Stimulated activated CD8-positive, alpha-beta memory T cell treated with anti-CD3 and anti-CD28 coated beads, Interleukin-7, amount 100 ng/mL, for 4 hours (primary cell): ENCODE results near the gene TSEN2.

Source experiments
- DNase-seq, 2 donors: peaks; one replicate each; pipeline ENCODE4 v3.0.0-alpha.2; 2020; ENCODE audit warnings: low read depth in 2 of 2

The TSEN2 gene

DNA sequence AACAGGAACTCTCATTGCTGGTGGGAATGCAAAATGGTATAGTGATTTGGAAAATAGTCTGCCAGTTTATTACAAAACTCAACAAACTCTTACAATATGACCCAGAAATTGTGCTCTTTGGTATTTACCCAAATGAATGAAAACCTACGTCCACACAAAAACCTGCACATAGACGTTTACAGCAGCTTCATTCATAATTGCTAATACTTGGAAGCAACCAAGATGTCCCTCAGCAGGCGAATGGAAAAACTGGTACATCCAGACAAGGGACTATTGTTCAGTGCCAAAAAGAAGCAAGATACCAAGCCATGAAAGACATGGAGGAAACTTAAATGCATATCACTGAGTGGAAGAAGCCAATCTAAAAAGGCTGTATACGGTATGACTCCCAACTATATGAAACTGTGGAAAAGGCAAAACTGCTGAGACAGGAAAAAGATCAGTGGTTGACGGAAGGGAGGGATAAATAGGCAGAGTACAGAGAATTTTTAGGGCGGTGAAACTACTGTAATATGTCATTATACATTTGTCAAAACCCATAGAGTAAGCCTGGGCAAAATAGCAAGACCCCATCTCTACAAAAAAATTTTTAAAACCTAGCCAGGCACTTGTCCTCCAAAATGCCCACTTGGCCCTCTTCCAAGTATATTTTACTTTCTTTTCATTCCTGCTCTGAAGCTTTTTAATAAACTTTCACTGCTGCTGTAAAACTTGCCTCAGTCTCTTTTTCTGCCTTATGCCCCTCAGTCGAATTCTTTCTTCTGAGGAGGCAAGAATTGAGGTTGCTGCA is 65.9 kb downstream of the TSEN2 start:
- DNase-seq = no peak

DNA sequence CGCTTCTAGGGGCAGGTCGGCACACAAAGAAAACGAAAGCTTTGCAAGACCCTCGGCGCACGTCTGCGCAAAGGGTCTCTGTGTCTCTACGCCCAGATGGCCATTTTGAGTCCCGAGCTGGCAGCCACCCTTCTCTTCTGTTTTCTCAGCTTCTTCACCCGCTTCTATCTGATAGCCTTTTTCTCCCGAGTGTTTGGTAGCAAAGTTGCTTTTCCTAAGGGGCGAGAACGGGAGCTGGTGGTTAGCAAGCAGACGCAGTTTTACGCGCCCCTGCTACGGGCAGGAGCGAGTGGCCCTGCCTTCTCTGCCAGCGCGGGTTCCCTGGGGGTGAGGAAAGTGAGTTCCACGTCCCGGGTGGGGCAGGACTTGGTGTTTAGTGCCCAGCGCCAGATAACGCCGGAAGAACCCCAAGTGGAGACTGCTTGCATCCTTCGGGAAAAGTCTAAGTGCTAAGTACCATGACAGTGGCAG is 69.7 kb downstream of the TSEN2 start:
- no peak for DNase-seq

DNA sequence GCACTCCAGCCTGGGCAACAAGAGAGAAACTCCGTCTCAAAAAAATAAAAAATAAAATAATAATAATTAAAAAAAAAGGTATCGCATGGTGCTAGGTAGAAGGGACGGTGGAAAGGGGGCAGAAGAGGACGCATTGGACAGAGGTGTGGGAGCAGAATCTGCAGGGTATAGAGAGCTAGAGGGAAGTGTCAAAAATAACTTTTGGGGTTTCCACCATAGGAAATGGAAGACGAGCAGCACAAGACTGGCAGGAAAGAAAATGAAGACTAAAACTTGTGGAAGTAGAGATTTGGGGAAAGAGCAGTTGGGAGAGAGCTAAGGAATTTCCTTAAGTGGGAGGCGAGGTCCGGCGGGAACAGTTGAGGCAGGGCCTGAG is 72.0 kb downstream of the TSEN2 start:
- DNase-seq = no peak

DNA sequence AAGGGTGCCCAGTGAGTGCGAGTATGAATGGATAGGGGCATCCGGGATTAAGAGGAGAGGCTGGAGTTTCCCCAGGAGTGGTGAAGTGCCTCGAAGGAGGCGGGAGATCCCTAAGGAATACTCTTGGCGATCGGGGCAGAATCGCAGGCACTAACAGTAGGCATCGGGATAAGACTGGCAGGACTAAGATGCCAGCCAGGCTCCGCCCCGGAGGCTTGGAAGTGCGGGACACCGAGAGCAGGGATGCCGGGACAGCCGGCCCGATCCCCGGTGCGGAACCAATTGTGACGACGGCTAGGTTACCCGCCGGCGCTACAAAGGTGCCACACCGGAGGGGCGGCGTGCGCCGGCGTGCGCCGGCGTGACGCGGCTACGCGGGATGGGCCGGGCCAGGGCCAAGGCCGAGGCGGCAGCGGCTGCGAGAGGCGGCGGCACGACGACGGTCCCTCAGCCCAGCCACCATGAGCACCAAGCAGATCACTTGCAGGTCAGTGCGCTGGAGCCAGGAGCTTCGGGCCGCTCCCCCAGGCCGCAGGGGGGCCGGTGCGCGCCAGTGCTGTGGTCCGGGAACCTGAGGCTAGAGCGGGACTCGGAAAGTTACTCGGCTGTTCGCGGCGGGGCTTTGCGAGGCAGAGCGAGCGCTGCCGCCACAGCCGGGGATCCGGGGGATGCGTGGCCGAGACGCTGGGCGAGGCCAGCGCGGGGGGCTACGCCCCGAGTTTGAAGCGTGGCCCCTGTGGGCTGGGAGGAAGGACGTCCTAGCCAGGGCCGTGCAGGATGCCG is 72.6 kb downstream of the TSEN2 start, which contains the start of gene MKRN2:
MKRN2 (plus strand) TSS at position 398 of the 783 bp plus-strand sequence; CDS start at position 462, 64 bp downstream.
- peak; percentile 59 to 81 for DNase-seq

DNA sequence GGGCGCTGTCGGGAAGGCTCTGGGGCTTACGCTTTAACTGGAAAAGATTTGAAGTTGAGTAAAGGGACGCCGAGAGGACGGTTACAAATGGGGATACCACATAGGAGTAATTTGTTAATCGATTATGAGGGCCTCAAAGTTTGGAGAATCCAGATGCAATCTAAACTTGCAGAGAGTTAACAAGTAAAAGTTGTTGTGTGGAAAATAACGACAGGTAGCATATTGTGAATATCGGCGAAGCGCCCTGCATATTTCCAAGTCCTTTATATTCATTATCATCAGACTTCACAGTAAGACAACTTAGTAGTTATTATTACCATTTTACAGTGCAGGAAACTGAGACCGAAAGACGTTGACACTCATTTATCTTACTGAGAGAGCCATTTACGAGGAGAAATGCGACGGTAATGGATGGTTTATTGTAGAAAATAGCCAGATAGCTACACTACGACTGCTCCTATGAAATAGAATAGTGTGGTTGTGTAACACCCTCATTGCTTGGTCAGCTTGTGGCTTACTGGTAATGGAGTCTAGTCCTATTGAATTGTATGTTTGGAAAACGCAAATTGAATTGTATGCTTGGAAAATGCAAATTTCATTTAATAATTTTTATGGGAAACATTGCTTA is 73.3 kb downstream of the TSEN2 start:
- DNase-seq = no peak

GRCh38 chr3:12558706-12559105 is 74.4 kb downstream of the TSEN2 start:
- no peak for DNase-seq

DNA sequence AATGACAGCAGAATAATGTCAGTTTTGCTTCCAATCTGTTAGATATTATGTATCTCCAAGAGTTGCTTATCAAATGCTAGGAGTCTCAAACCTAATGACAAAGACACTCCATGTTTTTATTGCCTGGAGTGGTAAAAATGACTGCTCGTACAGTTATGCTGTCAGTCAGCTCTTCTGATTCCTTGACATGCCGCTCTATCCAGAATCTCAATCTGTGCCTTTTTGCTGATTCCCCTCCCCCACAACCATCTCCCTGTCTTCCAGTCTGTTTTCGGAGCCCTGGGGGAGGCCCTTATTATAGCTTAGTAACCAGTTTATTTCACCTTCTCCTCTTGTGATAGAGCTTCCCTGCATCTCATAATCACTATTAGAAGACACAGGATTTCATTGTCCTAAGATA is 75.2 kb downstream of the TSEN2 start:
- DNase-seq = no peak

DNA sequence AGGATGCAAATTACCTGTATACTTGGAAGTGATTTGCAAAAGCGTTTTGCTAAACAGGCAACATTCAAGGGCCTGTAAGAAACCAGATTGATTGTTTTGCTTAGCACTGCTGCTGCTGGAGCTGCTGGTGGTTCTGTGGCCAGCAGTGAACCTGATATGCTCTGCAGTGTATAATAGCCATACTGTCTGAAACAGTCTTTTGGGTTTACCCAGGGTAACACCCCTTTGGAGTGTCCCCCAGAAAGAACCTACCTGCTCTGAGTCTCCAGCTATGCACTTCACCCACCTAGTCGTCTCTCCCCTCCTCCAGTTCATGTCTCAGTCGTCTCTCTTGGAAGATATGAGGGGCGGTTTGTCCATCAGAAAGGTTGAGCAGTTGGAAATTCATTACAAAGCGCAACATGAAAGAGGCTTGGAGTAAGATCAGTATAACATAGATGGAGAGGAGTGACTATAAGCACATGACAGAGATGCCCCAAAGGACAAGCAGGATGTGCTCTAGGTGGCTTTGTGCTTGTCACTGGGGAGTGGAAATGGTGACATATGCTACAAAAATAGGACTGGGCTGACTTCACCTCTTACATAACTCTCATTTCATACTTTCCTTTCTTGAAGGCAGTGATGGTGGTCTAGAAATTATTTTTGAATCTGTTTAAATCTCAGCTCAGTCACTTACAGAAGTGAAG is 76.4 kb downstream of the TSEN2 start:
- no peak for DNase-seq

GRCh38 chr3:12561397-12561796 is 77.1 kb downstream of the TSEN2 start:
- DNase-seq = no peak

DNA sequence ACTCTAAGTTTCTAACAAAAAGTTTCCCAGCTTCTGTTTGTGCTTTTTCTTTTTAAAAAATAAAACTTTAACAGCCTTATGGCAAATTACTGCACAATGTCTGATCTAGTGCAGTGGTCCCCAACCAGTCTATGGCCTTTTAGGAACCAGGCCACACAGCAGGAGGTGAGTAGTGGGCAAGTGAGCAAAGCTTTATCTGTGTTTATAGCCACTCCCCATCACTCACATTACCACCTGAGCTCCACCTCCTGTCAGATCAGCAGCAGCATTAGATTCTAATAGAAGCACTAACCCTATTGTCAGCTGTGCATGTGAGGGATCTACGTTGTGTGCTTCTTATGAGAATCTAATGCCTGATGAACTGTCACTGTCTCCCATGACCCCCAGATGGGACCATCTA is 78.2 kb downstream of the TSEN2 start:
- no peak for DNase-seq

DNA sequence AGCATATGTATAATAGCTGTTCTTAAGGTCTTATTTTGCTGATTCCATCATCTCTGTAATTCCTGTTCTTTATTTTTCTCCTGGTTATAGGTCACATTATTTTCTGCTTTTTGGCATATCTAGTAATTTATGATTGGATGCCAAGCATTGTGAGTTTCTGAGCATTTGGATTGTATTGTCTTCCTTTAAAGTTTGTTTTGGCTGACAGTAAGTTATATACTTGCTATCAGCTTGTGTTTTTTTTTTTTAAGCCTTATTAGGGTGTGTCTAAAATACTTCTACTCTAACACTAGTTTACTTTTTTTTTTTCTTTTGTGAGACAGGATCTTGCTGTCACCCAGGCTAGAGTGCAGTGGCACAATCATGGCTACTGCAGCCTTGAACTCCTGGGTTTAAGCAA is 82.7 kb downstream of the TSEN2 start:
- DNase-seq = no peak

- no peak for DNase-seq
Measured at GRCh38 chr3:12568747-12569146, 84.5 kb downstream of the TSEN2 start.

DNA sequence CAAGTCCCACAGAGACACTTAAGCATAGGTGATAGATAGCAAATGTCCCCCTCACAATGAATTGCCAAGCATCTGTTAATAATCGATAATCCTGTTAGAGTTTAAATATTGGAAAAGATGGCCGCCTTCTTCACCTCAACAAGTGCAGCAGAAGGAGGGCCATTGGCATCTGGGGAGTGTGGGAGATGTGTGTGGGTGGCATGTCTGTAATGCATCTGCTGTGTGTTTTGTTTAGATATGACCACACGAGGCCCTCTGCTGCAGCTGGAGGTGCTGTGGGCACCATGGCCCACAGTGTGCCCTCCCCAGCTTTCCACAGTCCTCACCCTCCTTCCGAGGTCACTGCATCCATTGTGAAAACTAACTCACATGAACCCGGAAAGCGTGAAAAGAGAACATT is 85.6 kb downstream of the TSEN2 start:
- DNase-seq = no peak

DNA sequence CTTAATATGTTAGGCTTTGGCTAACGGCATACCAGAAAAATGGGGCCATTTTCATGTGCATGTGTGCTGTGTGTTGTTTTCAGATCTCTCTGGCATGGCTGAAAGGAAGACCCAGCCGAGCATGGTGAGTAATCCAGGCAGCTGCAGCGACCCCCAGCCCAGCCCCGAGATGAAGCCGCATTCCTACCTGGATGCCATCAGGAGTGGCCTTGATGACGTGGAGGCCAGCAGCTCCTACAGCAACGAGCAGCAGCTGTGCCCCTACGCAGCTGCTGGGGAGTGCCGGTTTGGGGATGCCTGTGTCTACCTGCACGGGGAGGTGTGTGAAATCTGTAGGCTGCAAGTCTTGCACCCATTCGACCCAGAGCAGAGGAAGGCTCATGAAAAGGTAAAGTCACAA is 87.7 kb downstream of the TSEN2 start:
- DNase-seq = no peak

GRCh38 chr3:12574131-12574530 is 89.9 kb downstream of the TSEN2 start:
- no peak for DNase-seq

DNA sequence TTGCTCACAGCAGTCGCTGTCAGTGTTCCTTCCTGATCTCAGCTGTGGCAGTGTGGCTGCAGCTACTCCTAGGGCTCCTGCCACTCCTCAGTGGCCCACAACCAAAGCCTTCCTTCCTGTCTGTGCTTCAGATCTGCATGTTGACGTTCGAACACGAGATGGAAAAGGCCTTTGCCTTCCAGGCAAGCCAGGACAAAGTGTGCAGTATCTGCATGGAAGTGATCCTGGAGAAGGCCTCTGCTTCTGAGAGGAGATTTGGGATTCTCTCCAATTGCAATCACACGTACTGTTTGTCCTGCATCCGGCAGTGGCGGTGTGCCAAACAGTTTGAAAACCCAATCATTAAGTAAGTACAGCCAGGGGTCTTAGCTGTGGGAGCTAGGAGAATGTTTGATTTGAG is 90.4 kb downstream of the TSEN2 start:
- no peak for DNase-seq

DNA sequence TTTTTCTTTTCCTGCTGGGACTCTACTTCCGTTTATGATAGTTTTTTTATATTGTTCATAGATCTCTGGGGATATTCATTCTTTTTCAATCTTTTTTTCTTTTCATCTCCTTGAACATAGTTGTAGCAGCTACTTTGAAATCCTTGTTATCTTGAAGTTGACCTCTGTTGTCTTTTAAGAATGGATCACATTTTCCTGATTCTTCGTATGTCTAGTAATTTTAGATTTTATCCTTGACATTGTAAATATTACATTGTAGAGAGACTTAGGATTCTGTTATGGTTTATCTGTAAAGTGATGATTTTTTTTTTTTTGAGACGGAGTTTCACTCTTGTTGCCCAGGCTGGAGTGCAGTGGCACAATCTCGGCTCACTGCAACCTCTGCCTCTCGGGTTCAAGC is 93.1 kb downstream of the TSEN2 start:
- DNase-seq = no peak

DNA sequence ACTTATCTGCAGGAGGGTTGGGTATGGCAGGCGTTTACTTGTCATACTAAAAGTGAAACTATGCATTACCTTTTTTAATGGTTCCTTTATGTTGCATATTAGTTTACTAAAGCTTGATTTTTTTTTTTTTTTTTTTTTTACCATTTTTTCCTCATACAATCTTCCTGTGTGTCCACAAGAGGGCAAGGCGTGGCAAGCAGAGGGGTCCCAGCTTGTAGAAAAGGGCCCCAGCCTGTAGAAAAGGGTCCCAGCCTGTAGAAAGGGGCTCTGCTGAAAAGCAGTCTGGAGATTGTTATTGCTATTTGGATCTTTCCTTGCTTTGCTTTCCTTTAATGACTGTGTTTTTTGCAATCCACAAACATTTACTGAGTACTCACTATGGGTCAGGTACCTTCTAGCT is 94.5 kb downstream of the TSEN2 start:
- DNase-seq = no peak

GRCh38 chr3:12579456-12579855 is 95.2 kb downstream of the TSEN2 start:
- no peak for DNase-seq

- no peak for DNase-seq
Measured at GRCh38 chr3:12579905-12580304, 95.6 kb downstream of the TSEN2 start.

- no peak for DNase-seq
Measured at GRCh38 chr3:12582730-12583129, 98.5 kb downstream of the TSEN2 start.
